SK-N-SH treated with all-trans-retinoic acid at 6 μM for 48 hours (cell line): ENCODE measurements around the gene CHRNA5.
"Not testable (repeated sequence)": the region's sequence is repeated elsewhere in the genome, so short reads cannot be mapped to it uniquely, and the experiment has no call there.

Experiments
- ARNTL ChIP-seq: fragments of 450-650 bp; formaldehyde crosslinking; IDR thresholded peaks from 2 replicates; pipeline ENCODE4 v1.5.0; 2020; ENCODE audit warnings: low read depth, mild to moderate bottlenecking, moderate library complexity, borderline replicate concordance
- CREB5 ChIP-seq: fragments of 250-450 bp; sonication (Bioruptor Pico); IDR thresholded peaks from 2 replicates; pipeline ENCODE4 v1.5.1; 2020; ENCODE audit warnings: low read depth, mild to moderate bottlenecking, moderate library complexity
- ESRRG ChIP-seq: fragments of 250-450 bp; sonication (Bioruptor Pico); IDR thresholded peaks from 2 replicates; pipeline ENCODE4 v1.6.1; 2021; ENCODE audit warnings: mild to moderate bottlenecking
- ISL1 ChIP-seq: fragments of 250-450 bp; sonication (Bioruptor Pico); IDR thresholded peaks from 2 replicates; pipeline ENCODE4 v2.1.2; 2022; ENCODE audit warnings: mild to moderate bottlenecking, moderate library complexity
- PATZ1 ChIP-seq: fragments of 250-450 bp; sonication (Bioruptor Pico); IDR thresholded peaks from 2 replicates; pipeline ENCODE4 v1.8.0; 2020; ENCODE audit warnings: mild to moderate bottlenecking, moderate library complexity, borderline replicate concordance
- RARB ChIP-seq: fragments of 250-450 bp; sonication (Bioruptor Pico); IDR thresholded peaks from 2 replicates; pipeline ENCODE4 v1.8.0; 2021; ENCODE audit warnings: mild to moderate bottlenecking, moderate library complexity
- SNAI2 ChIP-seq: fragments of 250-450 bp; sonication (Bioruptor Pico); IDR thresholded peaks from 2 replicates; pipeline ENCODE4 v1.5.0; 2020; ENCODE audit warnings: mild to moderate bottlenecking, moderate library complexity
- TCF4 ChIP-seq: fragments of 250-450 bp; sonication (Bioruptor Pico); IDR thresholded peaks from 2 replicates; pipeline ENCODE4 v1.8.0; 2021; ENCODE audit warnings: mild to moderate bottlenecking, moderate library complexity, borderline replicate concordance
- TOX ChIP-seq: fragments of 250-450 bp; sonication (Bioruptor Pico); IDR thresholded peaks from 2 replicates; pipeline ENCODE4 v1.8.0; 2021; ENCODE audit warnings: mild to moderate bottlenecking, moderate library complexity, borderline replicate concordance
- TSHZ2 ChIP-seq: fragments of 250-450 bp; sonication (Bioruptor Pico); IDR thresholded peaks from 2 replicates; pipeline ENCODE4 v1.5.0; 2020; ENCODE audit warnings: mild to moderate bottlenecking, moderate library complexity
- ZC3H10 ChIP-seq: fragments of 250-450 bp; sonication (Bioruptor Pico); IDR thresholded peaks from 2 replicates; pipeline ENCODE4 v1.5.1; 2021; ENCODE audit warnings: mild to moderate bottlenecking, moderate library complexity
- ZFP3 ChIP-seq: fragments of 250-450 bp; sonication (Bioruptor Pico); IDR thresholded peaks from 2 replicates; pipeline ENCODE4 v1.5.0; 2020; ENCODE audit warnings: mild to moderate bottlenecking, moderate library complexity
- ZFP30 ChIP-seq: fragments of 450-650 bp; formaldehyde crosslinking; IDR thresholded peaks from 2 replicates; pipeline ENCODE4 v1.5.0; 2022; ENCODE audit warnings: mild to moderate bottlenecking, moderate library complexity
- ZNF70 ChIP-seq: fragments of 450-650 bp; formaldehyde crosslinking; IDR thresholded peaks from 2 replicates; pipeline ENCODE4 v1.5.0; 2020; ENCODE audit warnings: mild to moderate bottlenecking, moderate library complexity

- not testable (repeated sequence) for TF ChIP-seq ZFP3 (CRISPR knock-in tag); PATZ1; TCF4 (CRISPR knock-in tag); TSHZ2 (CRISPR knock-in tag); TOX (CRISPR knock-in tag); CREB5 (CRISPR knock-in tag); ZC3H10 (CRISPR knock-in tag); SNAI2; ZFP30; ZNF70; RARB (CRISPR knock-in tag); ARNTL (CRISPR knock-in tag); ESRRG (CRISPR knock-in tag); ISL1
Observed at GRCh38 chr15:78539464-78540140, 25.7 kb upstream of the CHRNA5 start.
